ENCODE data around the gene HOXB1. TPM values are rescaled to one million over a fixed set of nuclear protein-coding genes. Genes with fewer than 3 reads are reported as not detected.
"Not testable (repeated sequence)": the region's sequence is repeated elsewhere in the genome, so short reads cannot be mapped to it uniquely, and the experiment has no call there.

HOXB1 gene
- polyA plus RNA-seq, 1 donor, result not detected

- no peak for DNase-seq (ENCODE audit: low read depth)
Measured at GRCh38 chr17:48497103-48497502, 33.7 kb downstream of the HOXB1 start.

DNA sequence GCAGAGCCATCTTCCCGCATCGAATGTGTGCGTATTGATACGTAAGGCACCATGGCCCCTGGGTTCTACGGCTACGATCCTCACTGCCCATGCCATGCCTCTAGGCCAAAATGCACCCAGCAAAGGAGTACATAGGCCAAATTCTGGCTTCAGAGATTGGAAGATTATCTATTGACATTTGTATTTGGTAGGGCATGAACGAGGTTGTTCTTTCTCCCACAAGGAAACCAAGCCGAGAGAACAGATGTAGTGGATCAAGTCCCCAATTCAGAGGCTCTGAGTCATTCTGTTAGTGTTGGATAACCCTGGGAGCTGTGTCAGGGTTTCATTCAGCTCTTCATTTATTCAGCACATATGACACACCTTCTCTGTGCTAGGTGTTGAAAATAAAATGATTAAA lies 36.5 kb downstream of the HOXB1 start:
- no peak for DNase-seq (ENCODE audit: low read depth)

- DNase-seq (ENCODE audit: low read depth), result peak; percentile 24
Measured at GRCh38 chr17:48492401-48493298, 38.2 kb downstream of the HOXB1 start.

DNA sequence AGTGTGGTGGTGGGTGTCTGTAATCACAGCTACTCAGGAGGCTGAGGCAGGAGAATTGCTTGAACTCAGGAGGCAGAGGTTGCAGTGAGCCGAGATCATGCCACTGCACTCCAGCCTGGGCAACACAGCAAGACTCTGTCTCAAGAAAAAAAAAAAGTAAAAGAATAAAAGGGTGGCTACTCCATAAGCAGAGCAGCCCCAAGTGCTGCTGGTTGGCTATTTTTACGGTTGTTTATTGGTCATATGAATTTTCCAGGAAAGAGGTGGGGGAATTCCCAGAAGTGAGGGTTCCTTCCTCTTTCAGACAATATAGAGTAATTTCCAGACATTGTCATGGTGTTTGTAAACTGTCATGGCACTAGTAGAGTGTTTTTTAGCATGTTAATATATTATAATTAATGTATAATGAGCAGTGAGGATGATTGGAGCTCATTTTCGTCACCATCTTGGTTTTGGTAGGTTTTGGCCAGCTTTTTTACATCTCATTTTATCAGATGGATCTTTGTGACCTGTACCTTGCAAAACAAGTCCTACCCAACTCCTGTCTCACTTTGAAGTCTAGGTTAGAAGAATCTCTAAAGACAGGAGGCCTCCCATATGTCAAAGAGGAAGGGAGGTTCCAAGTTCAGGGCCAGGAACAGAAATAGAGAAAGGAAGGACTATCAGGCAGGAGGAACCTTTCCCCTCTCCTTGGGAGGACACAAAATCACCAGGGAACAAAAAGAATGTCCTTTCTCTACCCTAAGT lies 39.1 kb downstream of the HOXB1 start:
- DNase-seq (ENCODE audit: low read depth), result no peak

- DNase-seq (ENCODE audit: low read depth), result no peak
Measured at GRCh38 chr17:48490451-48490892, 40.3 kb downstream of the HOXB1 start.

- DNase-seq (ENCODE audit: low read depth), result no peak
Measured at GRCh38 chr17:48489781-48490180, 41.0 kb downstream of the HOXB1 start.

DNA sequence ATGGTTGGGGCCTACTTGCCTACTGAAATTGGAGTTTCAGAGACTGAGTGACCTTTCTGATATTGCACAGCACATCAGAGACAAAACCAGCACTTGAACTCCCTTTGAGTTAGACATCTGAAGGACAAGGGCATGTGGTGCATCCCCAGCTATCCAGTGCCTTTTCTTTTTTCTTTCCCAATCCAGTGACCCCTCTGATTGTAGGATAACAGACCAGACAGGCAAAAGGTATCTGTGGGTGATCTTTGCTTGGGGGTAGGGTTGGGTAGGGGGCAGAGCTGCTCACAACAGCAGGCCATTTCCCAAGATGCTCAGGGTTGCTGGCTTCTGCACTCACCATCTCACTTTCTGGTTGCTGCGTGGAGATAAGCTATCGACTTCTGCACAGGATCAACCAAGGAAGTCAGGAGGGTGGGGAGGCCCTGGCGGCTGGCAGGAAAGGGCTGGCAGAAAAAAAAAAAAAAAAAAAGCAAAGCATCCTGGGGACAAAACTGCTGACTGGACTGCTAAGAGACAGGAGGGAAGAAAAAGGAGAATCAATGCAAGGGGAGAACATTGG lies 42.2 kb downstream of the HOXB1 start:
- no peak for DNase-seq (ENCODE audit: low read depth)

GRCh38 chr17:48487221-48487620 lies 43.6 kb downstream of the HOXB1 start:
- DNase-seq (ENCODE audit: low read depth), result no peak

- DNase-seq (ENCODE audit: low read depth), result no peak
Measured at GRCh38 chr17:48486557-48486956, 44.3 kb downstream of the HOXB1 start.

DNA sequence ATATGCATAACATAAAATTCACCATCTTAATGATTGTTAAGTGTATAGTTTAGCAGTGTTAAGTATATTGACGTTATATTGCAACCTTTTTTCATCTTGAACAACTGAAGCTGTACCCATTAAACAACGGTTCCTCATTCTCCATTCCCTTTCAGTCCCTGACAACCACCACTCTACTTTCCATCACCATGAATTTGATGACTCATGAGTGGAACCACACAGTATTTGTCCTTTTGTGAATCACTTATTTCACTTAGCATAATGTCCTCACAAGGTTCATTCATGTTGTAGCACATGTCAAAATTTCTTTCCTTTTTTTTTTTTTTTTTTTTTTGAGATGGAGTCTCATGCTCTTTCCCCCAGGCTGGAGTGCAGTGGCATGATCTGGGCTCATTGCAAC lies 46.0 kb downstream of the HOXB1 start:
- DNase-seq (ENCODE audit: low read depth), result no peak

DNA sequence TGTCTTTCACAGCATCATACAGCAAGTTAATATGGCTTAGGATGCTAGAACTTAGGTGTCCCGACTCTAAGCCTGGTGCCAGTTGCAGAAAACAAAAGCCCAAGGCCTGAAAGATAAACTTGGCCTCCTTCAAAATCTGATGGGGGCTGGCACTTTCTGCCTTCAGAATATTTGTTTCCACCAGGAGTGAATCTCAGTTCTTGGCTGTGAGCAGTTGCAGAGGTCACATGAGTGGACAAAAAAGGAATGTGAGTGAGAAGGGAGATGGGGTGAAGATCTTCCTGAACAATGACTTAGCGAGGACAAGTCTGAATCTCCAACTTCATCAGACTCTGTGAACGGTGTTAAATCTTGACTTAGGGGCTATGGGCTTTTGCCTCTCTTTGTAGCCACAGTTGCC lies 46.6 kb downstream of the HOXB1 start:
- DNase-seq (ENCODE audit: low read depth), result no peak

- no peak for DNase-seq (ENCODE audit: low read depth)
Measured at GRCh38 chr17:48483471-48484131, 47.2 kb downstream of the HOXB1 start.

DNA sequence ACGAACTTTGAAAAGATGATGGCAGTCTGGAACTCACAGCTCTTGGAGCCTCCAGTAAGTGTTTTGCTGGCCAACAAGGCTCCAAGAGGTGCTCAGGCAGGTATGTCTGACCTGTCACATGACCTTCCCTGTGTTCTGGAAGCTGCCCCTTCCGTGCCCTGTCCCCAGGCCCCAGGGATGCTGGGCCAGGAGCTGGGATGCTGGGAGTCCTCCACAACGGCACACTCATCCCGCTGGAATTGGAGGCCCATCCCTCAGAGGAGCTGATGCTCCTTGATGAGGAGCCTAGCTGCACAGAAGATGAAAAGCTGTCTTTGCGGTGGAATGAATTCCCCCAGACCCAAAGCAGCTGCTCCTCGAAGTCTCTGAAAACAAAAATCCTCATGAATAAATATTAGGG lies 47.8 kb downstream of the HOXB1 start:
- DNase-seq (ENCODE audit: low read depth), result no peak

GRCh38 chr17:48482301-48482700 lies 48.5 kb downstream of the HOXB1 start:
- not testable (repeated sequence) for DNase-seq (ENCODE audit: low read depth)

DNA sequence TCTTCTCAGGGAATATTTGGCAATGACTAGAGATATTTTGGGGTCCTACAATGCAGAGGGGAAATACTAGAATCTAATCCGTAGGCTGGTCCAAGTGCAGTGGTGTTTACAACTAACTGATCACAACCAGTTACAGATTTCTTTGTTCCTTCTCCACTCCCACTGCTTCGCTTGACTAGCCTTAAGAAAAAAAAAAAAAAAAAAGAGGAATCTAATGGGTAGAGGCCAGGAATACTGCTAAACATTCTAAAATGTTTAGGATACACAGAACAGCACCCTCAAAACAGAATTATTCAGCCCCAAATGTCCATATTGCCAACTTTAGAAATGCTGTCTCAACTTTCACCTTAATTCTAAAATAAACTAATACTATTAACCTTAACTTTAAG lies 51.8 kb downstream of the HOXB1 start:
- no peak for DNase-seq (ENCODE audit: low read depth)

Other genes with a start within 250 kb of the HOXB1 start
- 0.30 TPM for gene SKAP1, start 100.8 kb downstream of the HOXB1 start, polyA plus RNA-seq (ENCODE audit: insufficient read length)
- 13.2 TPM for gene HOXB2, start 14.1 kb upstream of the HOXB1 start, polyA plus RNA-seq (ENCODE audit: insufficient read length)
- 1.2 TPM for gene HOXB4, start 47.3 kb upstream of the HOXB1 start, polyA plus RNA-seq (ENCODE audit: insufficient read length)
- gene HOXB3, start 59.2 kb upstream of the HOXB1 start, polyA plus RNA-seq (ENCODE audit: insufficient read length), result 9.2 TPM
- 0.81 TPM for gene HOXB5, start 62.8 kb upstream of the HOXB1 start, polyA plus RNA-seq (ENCODE audit: insufficient read length)
- 0.80 TPM for gene HOXB6, start 74.0 kb upstream of the HOXB1 start, polyA plus RNA-seq (ENCODE audit: insufficient read length)
- 1.8 TPM for gene HOXB7, start 80.0 kb upstream of the HOXB1 start, polyA plus RNA-seq (ENCODE audit: insufficient read length)
- 0.19 TPM for gene HOXB8, start 84.3 kb upstream of the HOXB1 start, polyA plus RNA-seq (ENCODE audit: insufficient read length)
- gene HOXB9, start 95.3 kb upstream of the HOXB1 start, polyA plus RNA-seq (ENCODE audit: insufficient read length), result 0.05 TPM
- gene PRAC1, start 191.5 kb upstream of the HOXB1 start, polyA plus RNA-seq (ENCODE audit: insufficient read length), result not detected
- not detected for gene PRAC2, start 192.2 kb upstream of the HOXB1 start, polyA plus RNA-seq (ENCODE audit: insufficient read length)
- gene HOXB13, start 197.7 kb upstream of the HOXB1 start, polyA plus RNA-seq (ENCODE audit: insufficient read length), result not detected